ENCODE data around the gene RANBP9. TPM values are rescaled to one million over a fixed set of nuclear protein-coding genes. Genes with fewer than 3 reads are reported as not detected.

Gene RANBP9
- total and polyA plus RNA-seq, 2 of the 13 experiments (the other 11 are each of a cell fraction or from before 2014, with no cell fraction given): 26.6 to 30.6 TPM

- TF ChIP-seq ZSCAN31 (CRISPR knock-in tag; IDR thresholded peaks at IDR 0.05; ENCODE audit: low read depth) (no peak; the same call in 1 of the 2 replicates), TCF12 (IDR thresholded peaks at IDR 0.05) (no peak), TCF12 (CRISPR knock-in tag; IDR thresholded peaks at IDR 0.05) (peak; percentile 64), ZNF432 (CRISPR knock-in tag; IDR thresholded peaks at IDR 0.05; ENCODE audit: borderline replicate concordance) (no peak), ZNF44 (CRISPR knock-in tag; IDR thresholded peaks at IDR 0.05) (no peak; the same call in 1 of the 2 replicates), RFX5 (IDR thresholded peaks at IDR 0.05; ENCODE audit: low read depth, low read length) (no peak), ZNF275 (CRISPR knock-in tag; IDR thresholded peaks at IDR 0.05; ENCODE audit: borderline replicate concordance) (peak; percentile 88), ZNF891 (CRISPR knock-in tag; IDR thresholded peaks at IDR 0.05) (peak; percentile 90; the same call in 1 of the 2 replicates), IRF1 (CRISPR knock-in tag; IDR thresholded peaks at IDR 0.05; ENCODE audit: low read depth) (no peak), SKIL (CRISPR knock-in tag; IDR thresholded peaks at IDR 0.05; ENCODE audit: borderline replicate concordance) (peak; percentile 72; the same call in 1 of the 2 replicates), E2F1 (CRISPR knock-in tag; IDR thresholded peaks at IDR 0.05) (peak; percentile 69), MEF2D (CRISPR knock-in tag; IDR thresholded peaks at IDR 0.05) (0 out of 2 replicates have a peak, but pooled peaks have one; percentile 46), RNF2 (conservative IDR thresholded peaks at IDR 0.05; ENCODE audit: low read depth) (peak; percentile 85; the same call in 1 of the 2 replicates), DR1 (CRISPR knock-in tag; IDR thresholded peaks at IDR 0.05) (peak; percentile 73; the same call in 1 of the 2 replicates), ZNF691 (CRISPR knock-in tag; IDR thresholded peaks at IDR 0.05; ENCODE audit: borderline replicate concordance, low read depth) (peak; percentile 94), CEBPB (IDR thresholded peaks at IDR 0.05; ENCODE audit: borderline replicate concordance, low read depth, low read length) (no peak), XBP1 (CRISPR knock-in tag; IDR thresholded peaks at IDR 0.05) (0 out of 2 replicates have a peak, but pooled peaks have one; percentile 36), TFDP2 (CRISPR knock-in tag; IDR thresholded peaks at IDR 0.05) (peak; percentile 64; the same call in 1 of the 2 replicates), ETV6 (CRISPR knock-in tag; conservative IDR thresholded peaks at IDR 0.05) (no peak; the same call in 1 of the 2 replicates), ZNF777 (CRISPR knock-in tag; IDR thresholded peaks at IDR 0.05) (peak; percentile 99)
Observed at GRCh38 chr6:13711733-13712598, at the start of gene RANBP9 (continued).
